Heart right ventricle (tissue), 16 donors: ENCODE measurements around the gene RPP25L. TPM values are rescaled to one million over a fixed set of nuclear protein-coding genes. Genes with fewer than 3 reads are reported as not detected.

Experiments
- ATAC-seq, 8 donors: fragments of 200-7000 bp; cut with Tn5 transposase; one replicate each; pipeline ENCODE4 v1.9.1; 2020; ENCODE audit warnings: mild to moderate bottlenecking in 8 of 8, moderate library complexity in 8 of 8, moderate number of reproducible peaks in 1 of 8
- DNase-seq, 2 donors: peaks; one replicate each; pipeline ENCODE4 v3.0.0-alpha.2; 2020
- H3K27ac ChIP-seq, 10 donors: fragments of 200-600 bp; sonication (generic) in 2 of 10; one replicate each; pipeline versions ENCODE4 v1.5.0 to v1.8.0; 2020 to 2022; ENCODE audit warnings: mild to moderate bottlenecking in 3 of 10
- H3K27me3 ChIP-seq, 7 donors: fragments of 200-600 bp; one replicate each; pipeline ENCODE4 v1.8.0; 2021 to 2022; ENCODE audit warnings: mild to moderate bottlenecking in 2 of 7
- H3K36me3 ChIP-seq, 9 donors: fragments of 200-600 bp; sonication (generic) in 1 of 9; one replicate each; pipeline versions ENCODE4 v1.5.0 to v1.8.0; 2020 to 2022; ENCODE audit warnings: mild to moderate bottlenecking in 2 of 9
- H3K4me1 ChIP-seq, 9 donors: fragments of 200-600 bp; sonication (generic) in 1 of 9; one replicate each; pipeline versions ENCODE4 v1.5.0 to v1.8.0; 2020 to 2022; ENCODE audit warnings: mild to moderate bottlenecking in 4 of 9
- H3K4me3 ChIP-seq, 10 donors: fragments of 200-600 bp; sonication (generic) in 2 of 10; one replicate each; pipeline versions ENCODE4 v1.5.0 to v1.8.0; 2020 to 2022; ENCODE audit warnings: mild to moderate bottlenecking in 7 of 10, moderate library complexity in 2 of 10
- H3K9me3 ChIP-seq, 11 donors: fragments of 200-600 bp in 10 of 11; sonication (generic) in 2 of 11; one replicate each; pipeline versions ENCODE4 v1.5.0 to v1.8.0; 2013 to 2022; ENCODE audit warnings: mild to moderate bottlenecking in 2 of 11, control low read depth in 1 of 11, moderate library complexity in 1 of 11
- WGBS, 2 donors: extraction: QIAGEN DNeasy Blood & Tissue Kit; methylation state at CpG; one replicate each; pipeline ENCODE4 v1.1.7; 2013; ENCODE audit warnings: inconsistent platforms in 1 of 2; 5-methylcytosine and 5-hydroxymethylcytosine counted together
- intact Hi-C, 10 donors: fragments of 100-400 bp; cut with DNase I; formaldehyde crosslinking; loops; one replicate each; pipeline versions ENCODE4 v1.11.1 to v1.14.2; 2022
- polyA plus RNA-seq, 2 donors: library from polyadenylated mRNA; stranded (reverse); fragments of 200-250 nt; gene quantifications; one replicate each; pipeline ENCODE4 v1.2.3, GENCODE V29; 2013
- total RNA-seq, 10 donors: library from RNA; stranded (reverse); fragmentation: NEBNext Ultra II Directional in 3 of 10; extraction: Animal tissue kit (Norgen Biotek cat#: 25700) in 3 of 10; gene quantifications; one replicate each; pipeline versions ENCODE4 v1.2.1 to v1.2.4, GENCODE V29; 2021 to 2023
- TF ChIP-seq, protein P1 (sequence below), 9 donors: fragments of 200-600 bp; sonication (generic) in 2 of 9; IDR thresholded peaks; one replicate each; pipeline versions ENCODE4 v1.5.0 to v1.8.0; 2021 to 2022; ENCODE audit warnings: antibody characterized with exemption in 9 of 9, mild to moderate bottlenecking in 5 of 9, moderate library complexity in 1 of 9
- donor health status: Arrhythmogenic right ventricular cardiomyopathy.
- donor health status: ischemic (EF 13 %, LVEDD 7.1; RV severe dilation, severe dysfunction).
- donor health status: healthy with polysubstance abuse.
- donor health status: DM: no; HTN: yes; CAD: no.
- donor health status: DM: no; HTN: no; CAD: no.
- donor health status: ischemic (EF 25% LVEDD 6.9; RV normal size, moderate dysfunction).
- donor health status: ischemic (EF 25% LVEDD 5.7; RV mildly dilated, moderate dysfunction).
- donor health status: healthy.
- donor health status: DM: yes; HTN: yes; CAD: no.
- donor health status: Ischemic cardiomyopathy.
- donor health status: ischemic (EF 35%, LVEDD 5.7; RV mildly dilated, moderate dysfunction).
- donor health status: nonischemic (EF 11% LVEDD 7.7; RV severe dilation, severe dysfunction).
- donor health status: DM: yes; HTN: yes; CAD: no.
- donor health status: PGD.
- donor health status: ischemic (EF 29% LVEDD 5.4; RV normal size, mild dysfunction).
- donor health status: nonischemic (EF 23%, LVEDD 6.1; RV moderate dilation, normal function).

RPP25L gene
- total and polyA plus RNA-seq, 12 donors = 29.2 to 51.0 (median 39.2) TPM

DNA sequence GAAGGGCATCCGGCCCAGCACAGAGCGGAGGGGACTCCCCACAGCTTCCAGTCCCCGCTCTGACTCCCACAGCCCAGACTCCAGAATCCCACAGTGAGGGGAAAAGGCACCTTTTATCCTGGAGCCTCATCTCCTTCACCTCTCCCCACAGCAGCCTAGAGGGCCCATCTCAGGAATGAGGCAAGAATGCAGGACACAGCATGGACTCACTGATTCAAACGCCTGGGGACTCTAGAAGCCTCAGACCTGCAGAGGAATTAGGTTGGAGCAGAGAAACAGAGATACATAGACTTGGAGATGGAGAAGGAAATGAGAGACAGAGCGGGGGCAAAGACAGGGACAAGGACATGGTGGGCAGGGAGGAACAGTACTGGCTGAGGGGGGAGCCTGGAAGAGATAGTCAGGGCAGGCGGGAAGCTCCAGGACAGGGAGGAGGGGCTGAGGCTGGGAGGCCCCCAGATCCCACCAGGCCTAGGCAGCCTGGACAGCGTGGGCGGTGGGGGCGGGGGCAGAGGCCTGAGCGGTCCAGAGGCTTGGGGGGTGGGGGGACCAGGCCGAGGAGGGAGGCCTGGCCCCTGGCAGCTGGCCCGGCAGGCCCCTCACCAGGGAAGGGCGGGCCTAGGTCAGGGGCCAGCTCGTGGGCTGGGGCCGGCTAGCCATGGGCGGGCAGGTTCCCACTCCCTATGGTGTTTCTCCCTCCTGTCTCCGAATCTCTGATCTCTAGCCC, 38.1 kb downstream of the RPP25L start:
- H3K4me1 ChIP-seq = peaks cover under 1 to 15% (median 7%) of the 10 kb centered on the region in 9 donors
- no peak overlapping the region for H3K27ac ChIP-seq
- H3K9me3 ChIP-seq = no peaks in the 10 kb centered on the region
- 81 to 89% methylated on average over 17 of the region's 17 CpGs for WGBS, 2 donors
- intact Hi-C loops = no loop called here
- H3K27me3 ChIP-seq = peaks cover 6 to 30% (median 13%) of the 10 kb centered on the region in 7 donors
- H3K36me3 ChIP-seq = no peaks in the 10 kb centered on the region
- H3K4me3 ChIP-seq = no peak overlapping the region
- TF ChIP-seq, protein P1, sequence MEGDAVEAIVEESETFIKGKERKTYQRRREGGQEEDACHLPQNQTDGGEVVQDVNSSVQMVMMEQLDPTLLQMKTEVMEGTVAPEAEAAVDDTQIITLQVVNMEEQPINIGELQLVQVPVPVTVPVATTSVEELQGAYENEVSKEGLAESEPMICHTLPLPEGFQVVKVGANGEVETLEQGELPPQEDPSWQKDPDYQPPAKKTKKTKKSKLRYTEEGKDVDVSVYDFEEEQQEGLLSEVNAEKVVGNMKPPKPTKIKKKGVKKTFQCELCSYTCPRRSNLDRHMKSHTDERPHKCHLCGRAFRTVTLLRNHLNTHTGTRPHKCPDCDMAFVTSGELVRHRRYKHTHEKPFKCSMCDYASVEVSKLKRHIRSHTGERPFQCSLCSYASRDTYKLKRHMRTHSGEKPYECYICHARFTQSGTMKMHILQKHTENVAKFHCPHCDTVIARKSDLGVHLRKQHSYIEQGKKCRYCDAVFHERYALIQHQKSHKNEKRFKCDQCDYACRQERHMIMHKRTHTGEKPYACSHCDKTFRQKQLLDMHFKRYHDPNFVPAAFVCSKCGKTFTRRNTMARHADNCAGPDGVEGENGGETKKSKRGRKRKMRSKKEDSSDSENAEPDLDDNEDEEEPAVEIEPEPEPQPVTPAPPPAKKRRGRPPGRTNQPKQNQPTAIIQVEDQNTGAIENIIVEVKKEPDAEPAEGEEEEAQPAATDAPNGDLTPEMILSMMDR (IDR thresholded peaks at IDR 0.05) = no peak
- DNase-seq (no peak), ATAC-seq (peak in 1 of 8 donors; percentile 16)

DNA sequence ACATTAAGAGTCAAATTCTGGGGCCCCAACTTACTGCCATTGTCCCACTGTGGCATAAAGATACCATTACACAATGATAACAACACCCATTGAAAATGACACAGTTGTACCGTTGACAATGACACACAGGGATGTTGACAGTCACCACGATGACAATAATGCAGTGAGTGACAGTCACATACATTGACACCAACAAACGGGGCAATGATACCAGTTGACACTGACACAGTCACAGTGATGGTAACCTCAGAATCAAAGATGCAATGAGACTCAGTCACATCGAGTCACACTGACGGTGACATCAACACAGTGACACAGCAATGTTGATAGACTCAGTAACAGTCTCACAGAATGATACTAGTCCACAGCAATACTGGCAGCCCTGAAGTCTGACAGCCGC, 39.3 kb downstream of the RPP25L start:
- H3K4me3 ChIP-seq = no peak overlapping the region
- intact Hi-C loops = no loop called here
- TF ChIP-seq, protein P1 (IDR thresholded peaks at IDR 0.05) = no peak
- no peaks in the 10 kb centered on the region for H3K9me3 ChIP-seq
- ATAC-seq = no peak
- no peak overlapping the region for H3K27ac ChIP-seq
- WGBS, 2 donors = 85% methylated on average over 6 of the region's 6 CpGs
- H3K4me1 ChIP-seq = peaks cover 0 to 7% (median 0%) of the 10 kb centered on the region in 9 donors
- H3K27me3 ChIP-seq = peaks cover 0 to 20% (median 6%) of the 10 kb centered on the region in 7 donors
- DNase-seq = no peak
- no peaks in the 10 kb centered on the region for H3K36me3 ChIP-seq

DNA sequence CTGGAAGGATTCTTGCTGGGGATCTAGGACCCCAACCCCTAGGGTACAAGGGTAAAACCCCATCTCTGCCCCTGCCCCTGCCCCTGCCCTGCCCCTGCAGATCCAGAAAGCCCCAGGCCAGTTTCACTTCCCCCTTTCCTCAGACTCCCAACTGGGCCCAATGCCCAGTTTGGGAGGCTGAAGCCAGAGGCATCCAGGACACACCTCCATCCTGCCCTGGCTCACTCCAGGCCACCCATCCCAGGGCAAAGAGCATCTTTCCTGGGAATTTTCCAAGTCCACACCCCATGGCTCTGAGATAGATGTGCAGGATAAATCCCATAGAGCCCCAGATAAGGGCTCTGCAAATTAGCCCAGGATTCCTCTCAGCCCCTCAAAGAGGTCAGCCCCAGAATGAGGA, 39.8 kb downstream of the RPP25L start:
- TF ChIP-seq, protein P1 (IDR thresholded peaks at IDR 0.05) = no peak
- Histone ChIP-seq H3K27ac (no peak overlapping the region), H3K9me3 (no peaks in the 10 kb centered on the region), H3K4me1 (peaks cover 0 to 7% (median 0%) of the 10 kb centered on the region in 9 donors), H3K27me3 (peaks cover 0 to 14% (median 4%) of the 10 kb centered on the region in 7 donors), H3K4me3 (no peak overlapping the region), H3K36me3 (no peaks in the 10 kb centered on the region)
- DNase-seq = peak in 1 of 2 donors; percentile 6
- no peak for ATAC-seq
- intact Hi-C loops = no loop called here

DNA sequence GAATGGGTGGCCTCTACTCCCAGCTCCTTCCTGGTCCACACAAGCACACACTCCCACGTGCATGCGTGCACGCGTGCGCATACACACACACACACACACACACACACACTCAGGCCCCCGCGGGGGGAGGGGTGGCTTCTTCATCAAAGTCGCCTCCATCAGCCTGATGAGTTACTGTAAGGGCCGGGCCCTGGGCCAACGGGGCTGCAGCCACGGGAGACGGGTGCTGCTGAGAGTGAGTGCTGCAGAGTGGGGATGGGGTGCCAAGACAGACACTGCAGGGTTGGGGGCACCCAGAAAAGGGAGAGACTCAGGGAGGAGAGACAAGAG, 40.5 kb downstream of the RPP25L start:
- TF ChIP-seq, protein P1 (IDR thresholded peaks at IDR 0.05) = no peak
- WGBS, 2 donors = 64 to 71% methylated on average over 12 of the region's 12 CpGs
- H3K27me3 ChIP-seq = peaks cover 0 to 13% (median 6%) of the 10 kb centered on the region in 7 donors
- peaks cover 0 to 7% (median 0%) of the 10 kb centered on the region in 9 donors for H3K4me1 ChIP-seq
- intact Hi-C loops = no loop called here
- H3K4me3 ChIP-seq = no peak overlapping the region
- no peaks in the 10 kb centered on the region for H3K36me3 ChIP-seq
- DNase-seq = peak in 1 of 2 donors; percentile 3
- H3K27ac ChIP-seq = no peak overlapping the region
- H3K9me3 ChIP-seq = no peaks in the 10 kb centered on the region
- ATAC-seq = peak in 1 of 8 donors; percentile 21
